ENCODE results near the gene PXMP4.

PXMP4 gene

DNA sequence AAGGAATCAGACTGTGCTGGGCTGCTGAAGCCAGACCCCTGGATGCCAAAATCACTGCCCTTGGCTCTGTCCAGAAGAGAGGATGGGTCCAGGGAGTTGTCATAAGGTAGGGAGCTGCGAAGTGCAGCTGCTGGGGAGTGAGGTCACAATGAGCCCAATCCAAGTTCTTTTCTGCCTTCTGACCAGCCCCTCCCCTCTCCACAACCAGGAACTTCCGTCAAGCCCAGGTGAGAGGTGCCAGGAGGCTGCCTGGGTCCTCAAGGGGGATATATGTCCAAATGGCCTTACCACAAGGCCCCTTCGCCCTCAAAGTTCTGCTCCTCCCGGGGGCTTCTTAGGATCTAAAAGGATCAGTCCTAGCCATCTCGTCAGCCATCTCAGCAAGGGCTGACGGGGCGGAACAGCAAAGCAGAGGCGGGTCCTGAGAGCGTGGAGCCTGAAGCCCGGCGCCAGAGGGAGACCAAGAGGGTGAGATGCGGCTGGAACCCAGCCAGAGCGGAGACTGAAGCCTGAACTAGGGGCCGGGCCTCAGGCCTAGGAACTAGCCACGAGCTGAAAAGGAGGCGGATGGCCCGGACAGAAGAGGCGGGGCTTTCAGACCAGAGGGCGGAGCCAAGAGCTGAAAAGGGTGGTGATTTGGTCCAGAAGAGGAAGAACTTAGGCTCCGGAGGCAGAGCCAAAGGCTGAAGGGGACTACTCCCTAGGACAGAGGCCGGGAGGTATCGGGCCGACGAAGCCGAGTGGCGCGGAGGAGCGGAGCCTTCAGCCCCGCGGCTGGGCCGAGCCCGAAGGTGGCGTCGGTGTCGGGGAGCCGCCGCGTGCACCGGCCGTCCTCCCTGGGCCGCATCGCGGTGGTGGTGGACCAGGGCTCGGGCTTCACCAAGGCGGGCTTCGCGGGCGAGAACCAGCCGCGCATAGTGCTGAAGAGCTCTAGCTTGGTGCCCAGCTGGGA is 53.5 kb downstream of the PXMP4 start, which contains the start of gene ACTL10:
ACTL10 (plus strand) TSS at position 651 of the 952 bp plus-strand sequence. CDS start 555 bp downstream, outside the sequence.
- no peaks in the 10 kb centered on the region for H3K9me3 Mint-ChIP-seq
- peak within 1 kb of the TSS; percentile 91 for H3K4me3 Mint-ChIP-seq
- peak within 1 kb of the TSS; percentile 95 for H3K27ac Mint-ChIP-seq
- no peaks in the 10 kb centered on the region for H3K27me3 Mint-ChIP-seq
- peaks cover 4% of the 10 kb centered on the region for H3K36me3 Mint-ChIP-seq (ENCODE audit: low read depth)
- H3K4me1 Mint-ChIP-seq (ENCODE audit: low read depth), result peaks cover 37% of the 10 kb centered on the region

DNA sequence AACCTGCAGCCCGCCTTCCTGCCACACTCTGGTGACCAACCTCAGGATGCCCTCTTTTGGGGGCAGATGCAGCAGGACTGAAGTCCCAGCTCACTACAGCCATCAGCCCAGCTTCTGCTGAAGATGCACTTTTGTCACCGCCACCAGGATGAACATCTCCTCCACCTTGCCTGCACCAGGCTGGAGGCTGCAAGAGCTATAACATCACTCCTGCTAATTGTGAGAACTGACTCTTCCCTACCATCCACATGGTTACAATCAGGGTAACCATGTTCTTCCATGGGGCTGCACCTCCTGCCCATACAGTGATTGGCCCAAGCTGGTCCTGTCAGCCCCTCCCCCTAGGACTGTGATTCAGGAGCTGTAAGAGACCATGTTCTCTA is 55.4 kb downstream of the PXMP4 start:
- Mint-ChIP-seq H3K27me3 (no peaks in the 10 kb centered on the region), H3K36me3 (ENCODE audit: low read depth) (peaks cover 4% of the 10 kb centered on the region), H3K9me3 (no peaks in the 10 kb centered on the region), H3K27ac (peak overlapping the region; percentile 89), H3K4me1 (ENCODE audit: low read depth) (peaks cover 37% of the 10 kb centered on the region), H3K4me3 (peak overlapping the region; percentile 85)

DNA sequence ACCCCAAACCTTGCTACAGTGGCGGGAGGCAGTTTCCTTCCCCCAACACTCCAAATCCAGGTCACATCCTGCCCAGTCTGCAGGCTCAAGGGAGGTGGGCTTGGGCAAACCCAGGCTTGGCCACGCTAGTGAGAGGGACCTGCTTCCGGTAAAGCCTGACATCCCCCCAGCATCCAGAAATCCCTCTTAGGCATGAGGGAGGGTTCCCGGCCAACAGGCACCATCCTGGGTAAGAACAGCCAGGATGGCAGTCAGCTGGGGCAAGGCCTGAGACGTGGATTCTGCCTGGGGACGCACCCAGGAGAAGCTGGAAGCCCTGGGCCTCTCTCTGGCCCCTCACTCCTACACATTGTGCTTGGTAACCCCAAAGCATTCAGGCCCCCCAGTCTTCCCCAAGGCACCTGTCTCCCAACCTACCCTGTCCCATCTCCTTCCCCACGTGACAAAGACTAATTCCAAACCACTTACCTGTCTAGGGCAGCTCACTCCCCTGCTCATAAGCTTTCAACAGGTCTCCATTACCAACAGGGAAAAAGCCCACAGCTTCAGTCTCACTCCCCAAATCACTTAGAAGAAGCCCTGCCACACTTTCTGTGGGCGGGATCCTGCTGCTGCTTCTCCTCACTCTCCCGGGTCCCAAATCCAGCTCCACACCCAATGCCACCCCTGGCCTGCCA is 55.9 kb downstream of the PXMP4 start:
- Mint-ChIP-seq H3K4me1 (ENCODE audit: low read depth) (peaks cover 37% of the 10 kb centered on the region), H3K4me3 (peak overlapping the region; percentile 85), H3K27me3 (no peaks in the 10 kb centered on the region)

DNA sequence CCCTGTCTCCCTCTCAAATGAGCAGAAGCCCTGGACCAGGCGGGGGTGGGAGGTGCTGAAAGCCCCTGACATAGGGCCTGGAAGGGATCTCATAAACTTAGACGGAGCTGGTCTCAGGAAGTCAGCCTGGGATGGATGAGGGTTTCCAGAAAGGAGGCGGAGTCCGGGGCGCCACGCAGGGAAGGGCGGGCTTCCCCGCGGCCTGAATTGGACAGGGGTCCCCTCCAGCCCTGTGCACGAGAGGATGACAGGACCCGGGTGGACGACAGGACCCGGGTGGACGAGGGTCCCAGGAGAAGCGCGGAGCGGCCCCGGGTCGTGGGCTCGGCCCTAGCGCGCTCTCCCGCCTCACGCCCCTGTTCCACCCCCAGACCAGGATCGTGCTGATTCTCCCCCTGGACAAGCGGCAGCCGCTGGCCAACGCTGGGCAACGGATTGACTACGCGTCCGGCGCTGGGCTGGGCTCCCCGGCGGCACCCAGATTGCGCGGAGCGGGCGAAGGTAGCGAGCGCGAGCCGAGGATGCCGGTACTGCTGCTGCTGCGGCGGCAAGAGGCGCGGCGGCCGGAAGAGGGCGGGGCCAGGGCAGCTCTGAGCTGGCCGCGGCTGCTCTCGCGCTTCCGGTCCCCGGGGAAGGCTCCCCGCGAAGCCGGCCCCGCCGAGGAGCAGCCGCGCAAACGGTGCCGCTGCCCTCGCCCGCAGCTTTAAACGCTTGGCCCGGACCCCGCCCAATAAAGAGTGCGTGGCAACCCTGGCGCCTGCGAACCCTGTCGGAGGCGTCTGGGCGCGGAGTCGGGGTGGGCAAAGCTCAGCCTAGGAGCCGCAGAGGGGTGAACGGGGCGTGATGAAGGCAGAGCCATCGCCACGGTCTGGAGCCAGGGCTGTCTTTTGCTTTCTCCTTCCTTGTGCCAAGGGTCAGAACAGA is 56.7 kb downstream of the PXMP4 start:
- peaks cover 2% of the 10 kb centered on the region for H3K36me3 Mint-ChIP-seq (ENCODE audit: low read depth)
- no peaks in the 10 kb centered on the region for H3K9me3 Mint-ChIP-seq
- peak overlapping the region; percentile 89 for H3K27ac Mint-ChIP-seq
- no peaks in the 10 kb centered on the region for H3K27me3 Mint-ChIP-seq
- peaks cover 30% of the 10 kb centered on the region for H3K4me1 Mint-ChIP-seq (ENCODE audit: low read depth)
- peak overlapping the region; percentile 85 for H3K4me3 Mint-ChIP-seq

More for the DNA sequence above, 55.9 kb downstream of the PXMP4 start:
- Mint-ChIP-seq H3K9me3 (no peaks in the 10 kb centered on the region), H3K27ac (peak overlapping the region; percentile 89), H3K36me3 (ENCODE audit: low read depth) (peaks cover 4% of the 10 kb centered on the region)

DNA sequence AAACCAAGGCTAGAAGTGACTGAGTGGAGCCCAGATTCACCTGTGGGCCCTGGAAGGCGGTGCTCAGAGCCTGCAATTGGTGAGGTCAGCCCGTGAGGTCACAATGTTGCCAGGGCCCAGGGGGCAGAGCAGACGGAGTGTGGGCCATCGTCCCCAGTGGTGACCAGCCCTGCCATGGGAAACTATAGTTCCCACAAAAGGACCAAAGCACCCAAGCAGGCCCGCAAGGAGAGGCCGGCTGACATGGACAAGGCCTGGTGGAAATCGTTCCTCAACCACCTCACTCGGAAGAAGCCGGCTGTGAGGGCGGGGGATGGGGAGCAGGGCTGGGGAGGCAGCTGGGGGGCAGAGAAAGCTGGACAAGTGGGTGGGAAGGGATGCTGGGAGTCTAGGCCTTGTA is 57.9 kb downstream of the PXMP4 start, which contains the start of gene C20orf144:
C20orf144 (plus strand) TSS at position 156 of the 400 bp plus-strand sequence; CDS start at position 175, 19 bp downstream.
- H3K27me3 Mint-ChIP-seq, result no peaks in the 10 kb centered on the region
- no peaks in the 10 kb centered on the region for H3K36me3 Mint-ChIP-seq (ENCODE audit: low read depth)
- peaks cover 28% of the 10 kb centered on the region for H3K4me1 Mint-ChIP-seq (ENCODE audit: low read depth)
- H3K27ac Mint-ChIP-seq, result peak within 1 kb of the TSS; percentile 45
- peak within 1 kb of the TSS; percentile 85 for H3K4me3 Mint-ChIP-seq
- no peaks in the 10 kb centered on the region for H3K9me3 Mint-ChIP-seq

DNA sequence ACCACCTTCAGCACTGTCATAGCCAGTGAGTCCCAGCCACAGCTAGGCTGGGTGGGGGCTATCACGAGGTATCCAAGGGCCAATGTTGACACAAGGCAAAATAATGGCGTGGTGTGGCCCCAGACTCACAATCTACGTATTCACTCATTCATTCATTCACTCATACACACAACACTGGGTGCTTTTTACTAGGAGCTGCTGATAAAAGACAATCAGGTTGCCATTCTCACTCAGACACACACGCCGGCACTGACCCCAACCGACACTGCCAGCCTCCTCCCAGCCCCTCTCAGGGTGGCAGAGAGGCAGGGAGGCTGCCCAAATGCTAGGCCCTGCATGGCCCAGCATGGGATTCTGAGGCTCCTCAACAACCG is 59.4 kb downstream of the PXMP4 start:
- Mint-ChIP-seq H3K4me3 (no peak overlapping the region), H3K27me3 (no peaks in the 10 kb centered on the region), H3K27ac (no peak overlapping the region), H3K9me3 (no peaks in the 10 kb centered on the region), H3K4me1 (ENCODE audit: low read depth) (peaks cover 19% of the 10 kb centered on the region), H3K36me3 (ENCODE audit: low read depth) (no peaks in the 10 kb centered on the region)

DNA sequence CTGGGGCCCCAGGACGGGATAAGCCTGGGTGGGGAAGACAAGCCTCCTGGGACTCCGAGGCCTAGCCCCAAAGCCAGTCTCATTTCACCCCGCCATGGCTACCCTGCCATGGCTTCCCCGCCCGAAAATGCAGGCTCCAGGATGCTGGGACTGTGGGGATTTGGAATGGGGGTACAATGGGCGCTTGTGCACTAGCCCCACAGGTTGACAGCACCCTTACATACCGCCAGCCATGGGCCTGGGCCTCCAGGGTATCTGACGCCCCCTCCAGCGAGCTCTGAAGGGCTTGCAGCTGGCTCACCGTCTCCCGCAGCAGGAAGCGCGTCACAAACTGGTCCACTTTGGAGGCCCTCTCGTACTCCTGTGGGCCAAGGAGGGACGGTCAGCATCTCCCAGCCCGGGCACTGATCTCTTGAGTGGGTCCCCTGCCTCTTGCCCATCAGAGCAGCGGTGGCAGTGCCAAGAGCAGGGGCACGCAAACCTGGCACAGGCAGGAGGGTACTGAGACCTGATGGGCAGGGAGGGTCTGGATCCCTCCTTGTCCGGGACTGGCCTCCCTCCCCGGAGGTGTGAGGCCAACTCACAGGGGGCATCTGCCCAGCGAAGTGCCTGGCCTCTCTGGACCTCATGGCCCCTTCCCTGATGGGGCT is 60.0 kb downstream of the PXMP4 start:
- H3K4me1 Mint-ChIP-seq (ENCODE audit: low read depth), result peaks cover 15% of the 10 kb centered on the region
- no peaks in the 10 kb centered on the region for H3K36me3 Mint-ChIP-seq (ENCODE audit: low read depth)
- no peaks in the 10 kb centered on the region for H3K9me3 Mint-ChIP-seq
- no peak overlapping the region for H3K4me3 Mint-ChIP-seq
- no peaks in the 10 kb centered on the region for H3K27me3 Mint-ChIP-seq
- no peak overlapping the region for H3K27ac Mint-ChIP-seq

DNA sequence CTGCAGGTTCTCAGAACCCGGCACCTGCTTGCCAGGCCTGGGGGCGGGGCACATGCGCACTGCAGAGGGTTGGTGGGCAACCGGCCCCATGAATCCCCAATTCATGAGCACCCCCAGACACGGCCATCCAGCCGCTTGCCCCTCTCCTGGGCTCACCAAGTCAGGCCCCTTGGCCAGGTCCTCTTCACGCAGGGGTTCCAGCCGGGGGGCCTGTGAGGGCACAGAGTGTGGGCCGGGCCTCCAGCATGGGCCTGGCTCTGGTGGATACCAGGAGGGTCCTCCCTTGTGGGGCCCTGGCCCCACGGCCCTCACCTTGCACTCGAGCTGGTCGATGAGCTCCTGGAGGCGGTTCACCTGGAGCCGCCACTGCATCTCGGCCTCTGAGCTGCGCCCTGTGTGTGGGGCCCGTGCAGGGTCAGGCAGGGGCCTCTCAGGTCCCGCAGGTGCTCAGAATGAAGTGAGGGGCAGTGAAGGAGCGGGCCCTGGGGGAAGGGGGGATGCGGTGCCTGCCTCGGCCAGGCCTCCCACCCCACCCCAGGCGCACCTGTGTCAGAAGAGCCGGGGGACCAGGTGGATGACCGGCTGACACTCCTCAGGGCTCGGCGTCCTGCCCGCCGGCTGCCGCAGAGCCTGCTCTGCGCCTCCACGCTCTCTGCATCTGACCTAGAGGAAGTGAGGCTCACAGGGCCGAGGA is 60.6 kb downstream of the PXMP4 start:
- Mint-ChIP-seq H3K4me3 (no peak overlapping the region), H3K27me3 (no peaks in the 10 kb centered on the region), H3K9me3 (no peaks in the 10 kb centered on the region), H3K27ac (no peak overlapping the region), H3K36me3 (ENCODE audit: low read depth) (no peaks in the 10 kb centered on the region), H3K4me1 (ENCODE audit: low read depth) (peaks cover 8% of the 10 kb centered on the region)

DNA sequence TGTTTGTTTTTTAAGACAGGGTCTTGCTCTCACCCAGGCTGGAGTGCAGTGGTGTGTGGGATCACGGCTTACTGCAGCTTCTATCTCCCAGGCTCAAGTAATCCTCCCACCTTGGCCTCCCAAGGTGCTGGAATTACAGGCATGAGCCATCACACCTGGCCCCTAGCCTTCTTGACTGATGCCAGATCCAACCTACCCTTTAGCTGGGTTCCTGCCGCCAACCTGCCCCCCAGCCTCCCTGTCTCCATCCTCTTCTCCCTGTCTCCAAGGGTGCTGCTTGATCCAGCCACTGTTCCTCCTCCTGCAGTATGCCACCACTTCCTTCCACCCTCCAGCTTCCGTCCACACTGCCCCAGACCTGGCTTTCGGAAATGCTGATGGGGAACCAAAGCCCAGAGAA is 61.2 kb downstream of the PXMP4 start:
- no peaks in the 10 kb centered on the region for H3K36me3 Mint-ChIP-seq (ENCODE audit: low read depth)
- no peak overlapping the region for H3K27ac Mint-ChIP-seq
- no peaks in the 10 kb centered on the region for H3K9me3 Mint-ChIP-seq
- no peak overlapping the region for H3K4me3 Mint-ChIP-seq
- no peaks in the 10 kb centered on the region for H3K27me3 Mint-ChIP-seq
- H3K4me1 Mint-ChIP-seq (ENCODE audit: low read depth), result peaks cover 5% of the 10 kb centered on the region

DNA sequence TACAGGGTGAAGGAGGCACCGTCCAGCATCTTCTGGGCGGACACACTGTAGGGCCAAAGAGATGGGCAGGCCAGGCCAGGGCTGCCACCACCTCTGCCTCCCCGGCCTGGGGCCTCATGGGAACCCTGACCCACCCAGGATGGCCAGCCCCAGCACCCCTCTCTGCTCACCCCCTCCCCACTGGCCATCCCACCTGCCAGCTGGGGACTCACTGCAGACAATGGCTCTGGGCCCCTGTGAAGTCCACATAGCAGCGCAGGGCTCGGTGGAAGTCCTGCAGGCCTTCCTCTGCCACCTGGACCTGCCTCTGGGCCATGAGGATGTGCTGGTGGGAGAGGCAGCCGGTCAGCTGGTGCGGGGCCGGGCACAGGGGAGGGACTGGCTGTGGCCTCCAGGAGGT is 61.6 kb downstream of the PXMP4 start:
- peaks cover 9% of the 10 kb centered on the region for H3K4me1 Mint-ChIP-seq (ENCODE audit: low read depth)
- H3K9me3 Mint-ChIP-seq, result no peaks in the 10 kb centered on the region
- no peak overlapping the region for H3K27ac Mint-ChIP-seq
- no peaks in the 10 kb centered on the region for H3K27me3 Mint-ChIP-seq
- H3K36me3 Mint-ChIP-seq (ENCODE audit: low read depth), result no peaks in the 10 kb centered on the region
- no peak overlapping the region for H3K4me3 Mint-ChIP-seq

DNA sequence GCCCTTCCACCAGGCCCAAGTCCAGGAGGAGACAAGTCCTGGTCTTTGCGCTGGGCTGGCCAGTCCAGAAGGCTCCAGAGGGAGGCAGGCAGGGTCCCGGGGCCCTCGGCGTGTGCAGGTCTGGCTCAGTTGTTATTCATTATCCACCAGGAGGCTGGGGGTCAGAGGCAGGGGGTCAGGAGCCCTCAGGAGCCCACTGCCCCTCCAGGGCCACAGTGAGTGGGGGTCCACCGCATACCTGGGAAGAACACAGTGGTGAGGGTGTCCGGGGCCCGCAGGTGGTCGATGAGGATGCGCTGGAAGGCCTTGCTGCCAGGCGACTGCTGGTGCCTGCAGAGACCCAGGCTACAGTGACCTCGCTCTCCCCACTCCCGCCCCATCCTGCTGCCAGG is 62.4 kb downstream of the PXMP4 start:
- H3K4me1 Mint-ChIP-seq (ENCODE audit: low read depth), result peaks cover 13% of the 10 kb centered on the region
- H3K27ac Mint-ChIP-seq, result no peak overlapping the region
- H3K4me3 Mint-ChIP-seq, result no peak overlapping the region
- H3K27me3 Mint-ChIP-seq, result no peaks in the 10 kb centered on the region
- no peaks in the 10 kb centered on the region for H3K9me3 Mint-ChIP-seq
- H3K36me3 Mint-ChIP-seq (ENCODE audit: low read depth), result no peaks in the 10 kb centered on the region

DNA sequence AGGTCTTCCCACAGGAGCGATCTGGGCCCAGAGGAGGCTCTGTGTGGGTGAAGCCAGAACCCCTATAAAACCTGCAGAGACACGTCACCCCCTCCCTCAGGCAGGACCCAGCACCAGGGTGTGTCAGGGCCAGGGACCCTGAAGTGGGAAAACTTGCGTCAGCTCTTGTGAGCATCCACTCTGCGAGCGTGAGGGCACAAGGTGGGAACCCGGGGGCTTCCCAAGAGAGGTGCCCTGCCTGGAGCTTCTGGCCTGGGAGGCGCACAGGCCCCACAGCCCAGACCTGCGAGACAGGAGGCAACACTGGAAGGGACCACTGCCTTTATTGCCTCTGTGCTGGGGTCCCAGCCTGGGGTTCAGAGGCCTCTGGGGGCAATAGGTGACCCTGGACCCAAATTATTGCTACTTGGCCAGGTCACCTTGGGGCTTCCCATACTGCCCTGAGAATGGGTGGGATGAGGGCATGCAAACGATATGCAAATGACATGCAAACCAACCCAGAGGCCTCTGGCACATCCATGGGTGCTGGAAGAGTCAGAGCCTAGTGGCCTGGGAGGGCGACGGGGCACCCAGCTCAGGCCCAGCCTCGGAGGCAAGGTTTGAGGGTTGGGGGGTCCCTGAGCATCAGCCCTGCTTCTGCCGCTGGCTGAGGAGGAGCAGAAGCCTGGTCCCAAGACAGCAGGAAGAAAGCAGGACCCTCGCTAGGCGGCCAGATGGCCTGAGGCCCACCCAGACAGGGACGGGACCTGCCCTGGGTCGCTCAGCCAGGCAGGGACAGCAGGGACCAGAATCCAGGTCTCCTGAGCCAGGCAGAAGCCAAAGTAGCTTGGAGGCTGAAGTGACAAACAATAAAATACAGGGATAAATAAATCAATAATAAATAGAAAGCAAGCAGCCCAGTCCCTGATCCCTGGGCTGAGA is 63.1 kb downstream of the PXMP4 start:
- Mint-ChIP-seq H3K4me3 (no peak overlapping the region), H3K27me3 (no peaks in the 10 kb centered on the region), H3K36me3 (ENCODE audit: low read depth) (no peaks in the 10 kb centered on the region), H3K27ac (no peak overlapping the region), H3K9me3 (no peaks in the 10 kb centered on the region), H3K4me1 (ENCODE audit: low read depth) (peaks cover 18% of the 10 kb centered on the region)
